Spleen (tissue), 7 donors: ENCODE data around the gene OR1Q1.

ENCODE experiments used
- CTCF ChIP-seq, 11 experiments: fragments of 200-600 bp in 7 of 11; fragments of 450-650 bp in 4 of 11; sonication (generic) in 4 of 11; IDR thresholded peaks in 8 of 11; conservative IDR thresholded peaks in 3 of 11; 1 replicate in 7 of 11; 2 replicates in 4 of 11; pipeline versions ENCODE4 v1.4.0 to v1.8.0; 2016 to 2021; ENCODE audit warnings: antibody characterized with exemption in 11 of 11, inconsistent platforms in 4 of 11, mild to moderate bottlenecking in 1 of 11
- POLR2A ChIP-seq, 3 donors: fragments of 450-650 bp; IDR thresholded peaks; one replicate each; pipeline ENCODE4 v1.5.1; 2017; ENCODE audit warnings: antibody characterized with exemption in 3 of 3, mild to moderate bottlenecking in 1 of 3
- POLR2AphosphoS5 ChIP-seq, 3 donors: sonication (generic); formaldehyde crosslinking; IDR thresholded peaks; one replicate each; pipeline ENCODE4 v1.5.1; 2017; ENCODE audit warnings: antibody characterized with exemption in 3 of 3
- donor health status: DM: no; HTN: no; CAD: no; lungs with moderate emphysema.
- donor health status: DM: no; HTN: no; CAD: no.
- donor health status: DM: no; HTN: no; CAD: no.

GRCh38 chr9:122605691-122606090 lies 8.8 kb upstream of the OR1Q1 start:
- TF ChIP-seq CTCF (IDR thresholded peaks at IDR 0.05 in 8 of 11, conservative IDR thresholded peaks at IDR 0.05 in 3 of 11) = no peak
- TF ChIP-seq POLR2A (IDR thresholded peaks at IDR 0.05) = no peak
- no peak for TF ChIP-seq POLR2AphosphoS5 (IDR thresholded peaks at IDR 0.05)
